Measurements from ENCODE around the gene CNBP.
"Not testable (repeated sequence)": the region's sequence is repeated elsewhere in the genome, so short reads cannot be mapped to it uniquely, and the experiment has no call there.

The CNBP gene

GRCh38 chr3:129224984-129225393 is 41.3 kb upstream of the CNBP start:
- POLR2A ChIA-PET, result interaction anchor here (0.9 to 1.2 kb wide), 3 partner anchors 11 to 29 kb away, joined by 3 to 4 read pairs (median 3); no protein-coding TSS in a partner anchor
- peak; percentile 24 for DNase-seq (ENCODE audit: low read depth, low spot score)
- TF ChIP-seq CTCF (IDR thresholded peaks at IDR 0.05; ENCODE audit: insufficient read depth, low read length, missing control alignments), result no peak
- CTCF ChIA-PET, result interaction anchor here (0.6 to 6.1 kb wide), 6 partner anchors 12 to 254 kb away, joined by 3 to 53 read pairs (median 4); no protein-coding TSS in a partner anchor
- no peak overlapping the region for H3K4me3 ChIP-seq (ENCODE audit: low read depth, low read length)

GRCh38 chr3:129224387-129224786 is 40.7 kb upstream of the CNBP start:
- not testable (repeated sequence) for H3K4me3 ChIP-seq (ENCODE audit: low read depth, low read length); DNase-seq (ENCODE audit: low read depth, low spot score)
- ChIA-PET CTCF (interaction anchor here (0.6 to 6.1 kb wide), 5 partner anchors 19 to 254 kb away, joined by 3 to 53 read pairs (median 6); no protein-coding TSS in a partner anchor), POLR2A (interaction anchor here (1.0 to 1.2 kb wide), 2 partner anchors 15 to 29 kb away, joined by 3 read pairs; no protein-coding TSS in a partner anchor)

- H3K4me3 ChIP-seq (ENCODE audit: low read depth, low read length), result no peak overlapping the region
- no peak for TF ChIP-seq CTCF (IDR thresholded peaks at IDR 0.05; ENCODE audit: insufficient read depth, low read length, missing control alignments)
- ChIA-PET CTCF (no interaction called here), POLR2A (no interaction called here)
- DNase-seq (ENCODE audit: low read depth, low spot score), result no peak
Measured at GRCh38 chr3:129218742-129219141, 35.0 kb upstream of the CNBP start.

GRCh38 chr3:129213238-129213637 is 29.5 kb upstream of the CNBP start:
- no peak for DNase-seq (ENCODE audit: low read depth, low spot score)
- POLR2A ChIA-PET, result no interaction called here
- TF ChIP-seq CTCF (IDR thresholded peaks at IDR 0.05; ENCODE audit: insufficient read depth, low read length, missing control alignments), result no peak
- H3K4me3 ChIP-seq (ENCODE audit: low read depth, low read length), result no peak overlapping the region
- CTCF ChIA-PET, result interaction anchor here (1.0 to 1.7 kb wide), 2 partner anchors 12 to 32 kb away, joined by 3 to 5 read pairs; no protein-coding TSS in a partner anchor

GRCh38 chr3:129211772-129212171 is 28.1 kb upstream of the CNBP start:
- ChIA-PET POLR2A (no interaction called here), CTCF (interaction anchor here (1.0 kb wide), 1 partner anchor 16 kb away, joined by 3 read pairs; no protein-coding TSS in a partner anchor)
- H3K4me3 ChIP-seq (ENCODE audit: low read depth, low read length), result no peak overlapping the region
- DNase-seq (ENCODE audit: low read depth, low spot score), result no peak
- TF ChIP-seq CTCF (IDR thresholded peaks at IDR 0.05; ENCODE audit: insufficient read depth, low read length, missing control alignments), result no peak

- no peak for TF ChIP-seq CTCF (IDR thresholded peaks at IDR 0.05; ENCODE audit: insufficient read depth, low read length, missing control alignments)
- ChIA-PET CTCF (interaction anchor here (1.0 kb wide), 1 partner anchor 16 kb away, joined by 3 read pairs; no protein-coding TSS in a partner anchor), POLR2A (no interaction called here)
- no peak for DNase-seq (ENCODE audit: low read depth, low spot score)
- no peak overlapping the region for H3K4me3 ChIP-seq (ENCODE audit: low read depth, low read length)
Measured at GRCh38 chr3:129211345-129211744, 27.6 kb upstream of the CNBP start.

- H3K4me3 ChIP-seq (ENCODE audit: low read depth, low read length), result no peak overlapping the region
- CTCF ChIA-PET, result no interaction called here
- POLR2A ChIA-PET, result no interaction called here
- TF ChIP-seq CTCF (IDR thresholded peaks at IDR 0.05; ENCODE audit: insufficient read depth, low read length, missing control alignments), result no peak
- DNase-seq (ENCODE audit: low read depth, low spot score), result no peak
Measured at GRCh38 chr3:129207479-129207878, 23.8 kb upstream of the CNBP start.
